NCI-H748 treated with DMSO at 0.1 percent for 48 hours (cell line): ENCODE results near the gene WNT1.

Experiments
- DNase-seq: peaks from one replicate; lab custom pipeline; 2025; lab: John Stamatoyannopoulos, UW

Gene WNT1

DNA sequence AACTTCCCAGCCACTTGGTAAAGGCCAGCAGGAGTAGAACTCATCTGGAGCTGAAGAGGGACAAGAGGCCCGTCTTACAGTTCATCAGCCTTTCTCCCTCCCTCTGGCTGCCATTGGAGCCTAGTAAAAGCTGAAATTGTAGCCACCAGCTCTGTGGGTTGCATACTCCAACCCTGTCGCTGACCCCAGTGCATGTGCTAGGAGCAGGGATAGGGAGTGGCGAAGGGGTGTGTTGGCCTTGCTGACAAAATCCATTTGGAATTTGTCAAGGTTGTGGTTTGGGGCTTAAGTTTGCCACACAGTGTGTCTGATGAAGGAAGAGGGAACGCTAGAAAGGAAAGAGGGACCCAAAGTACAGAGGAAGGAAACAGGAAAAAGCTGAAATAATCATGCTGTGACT, 16.8 kb upstream of the WNT1 start:
- DNase-seq: no peak

DNA sequence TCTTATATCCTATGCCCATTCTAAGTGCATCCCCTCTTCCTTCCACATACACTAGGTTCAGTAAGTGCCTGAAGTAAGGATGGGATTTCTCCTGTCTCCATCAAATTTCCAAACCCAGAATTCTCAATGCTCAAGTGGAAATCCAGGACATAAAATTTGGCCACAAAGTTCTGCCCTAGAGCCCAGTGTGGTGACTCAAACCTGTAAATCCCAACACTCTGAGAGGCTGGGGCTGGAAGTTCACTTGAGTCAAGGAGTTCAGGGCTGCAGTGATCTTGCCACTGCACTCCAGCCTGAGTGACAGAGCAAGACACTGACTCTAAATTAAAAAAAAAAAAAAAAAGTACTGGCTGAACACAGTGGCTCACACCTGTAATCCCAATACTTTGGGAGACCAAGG, 16.3 kb upstream of the WNT1 start:
- no peak for DNase-seq

GRCh38 chr12:48965298-48965838, 12.8 kb upstream of the WNT1 start:
- no peak for DNase-seq

GRCh38 chr12:48966177-48966895, 11.8 kb upstream of the WNT1 start:
- no peak for DNase-seq

- DNase-seq: no peak
Observed at GRCh38 chr12:48967991-48968390, 10.1 kb upstream of the WNT1 start.

GRCh38 chr12:48968467-48968866, 9.7 kb upstream of the WNT1 start:
- DNase-seq: no peak

DNA sequence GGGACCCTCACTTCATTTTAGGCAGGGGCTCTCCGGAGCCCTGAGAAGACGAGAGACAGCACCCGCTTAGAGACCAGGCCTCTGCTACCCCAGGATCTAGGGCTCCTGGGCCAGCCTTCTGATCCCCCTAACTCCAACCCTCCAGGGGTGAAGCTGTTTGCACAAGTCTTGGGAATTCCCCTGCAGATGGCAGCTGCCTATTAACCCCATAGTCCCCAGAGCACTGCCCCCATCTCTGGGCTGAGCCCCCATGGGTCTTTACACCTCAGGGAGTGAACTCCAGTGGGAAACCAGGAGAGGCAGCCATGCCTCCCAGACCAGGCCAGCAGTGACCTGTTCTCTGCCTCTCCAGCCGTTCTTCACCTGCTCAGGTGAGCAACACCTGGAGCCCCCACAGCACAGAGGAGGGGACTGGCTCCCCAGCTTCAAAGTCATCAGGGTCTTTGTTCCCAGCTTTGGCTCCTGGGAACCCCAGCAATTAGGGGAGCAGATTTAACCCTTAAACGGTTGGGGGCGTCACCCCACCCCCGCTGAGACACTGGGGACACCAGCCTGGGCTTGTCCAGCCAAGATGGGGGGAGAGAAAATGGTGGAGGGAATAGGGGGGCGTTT, 8.9 kb upstream of the WNT1 start:
- no peak for DNase-seq

DNA sequence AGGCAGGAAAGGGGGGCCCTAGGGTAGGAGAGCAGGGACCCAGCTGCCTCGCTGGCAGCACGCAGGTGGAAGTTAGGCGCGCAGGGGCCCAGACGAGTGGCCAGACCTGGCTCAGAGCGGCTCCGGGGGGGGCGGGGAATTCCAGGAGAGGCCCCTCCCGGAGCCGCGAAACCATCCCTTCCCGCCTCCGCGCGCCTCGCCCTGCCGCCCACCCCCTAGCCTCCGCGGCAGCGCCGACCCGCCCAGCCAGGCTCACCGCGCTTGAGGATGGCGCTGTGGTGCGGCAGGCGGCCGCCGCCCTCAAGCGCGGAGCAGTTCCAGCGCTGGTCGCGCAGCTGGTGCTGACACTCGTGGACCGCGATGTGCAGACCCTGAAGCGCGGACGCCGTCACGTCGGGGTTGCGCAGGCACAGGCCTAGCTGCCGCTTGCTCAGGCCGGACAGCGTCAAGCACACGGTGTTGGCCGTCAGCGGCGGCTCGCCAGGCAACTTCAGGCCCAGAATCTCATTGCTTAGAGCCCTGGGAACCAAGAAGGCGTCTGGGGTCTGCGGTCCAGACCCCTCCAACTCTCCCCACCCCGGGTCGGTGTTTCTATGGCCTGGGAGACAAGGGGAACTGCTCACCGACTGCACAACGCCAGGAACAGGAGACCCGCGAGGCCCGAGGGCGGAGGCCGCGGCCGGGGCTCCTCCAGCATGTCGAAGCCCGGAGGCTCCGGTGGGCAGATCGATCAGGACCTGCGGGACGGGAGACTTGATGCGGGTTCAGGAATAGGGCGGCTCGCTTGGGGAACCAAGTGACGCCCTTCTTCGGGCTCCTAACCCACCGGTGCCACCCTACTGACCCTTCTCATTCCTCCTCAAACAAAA, 8.1 kb upstream of the WNT1 start:
- no peak for DNase-seq

DNA sequence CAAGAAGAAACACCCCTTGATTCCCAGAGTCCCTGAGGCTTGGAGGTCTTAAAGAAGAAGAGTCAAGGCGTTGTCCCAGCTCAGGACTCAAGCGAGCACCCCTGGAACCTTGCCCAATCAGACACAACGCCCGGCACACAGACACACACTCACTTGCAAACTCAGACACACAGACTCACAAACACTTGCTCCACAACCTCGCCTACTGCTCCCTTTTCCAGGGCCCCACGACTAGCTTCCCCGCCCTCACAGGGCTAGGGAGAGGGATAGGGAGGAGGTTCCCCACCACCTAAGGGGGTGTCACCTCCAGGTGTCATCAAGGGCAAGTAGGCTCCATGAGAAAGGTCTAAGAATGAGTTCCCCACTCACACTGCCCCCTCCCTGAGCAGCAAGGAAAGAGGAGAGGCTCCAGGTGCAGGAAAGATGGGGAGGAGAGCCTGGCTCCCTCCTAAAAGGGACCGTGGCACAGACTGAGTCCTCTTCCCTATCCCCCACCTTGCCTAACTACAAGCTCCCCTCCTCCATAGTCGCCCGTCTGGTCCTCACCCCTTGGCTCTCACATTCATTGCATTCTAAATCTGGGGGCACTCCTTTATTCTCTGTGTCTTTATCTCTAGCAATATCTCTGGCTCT, 7.3 kb upstream of the WNT1 start:
- DNase-seq: no peak

DNA sequence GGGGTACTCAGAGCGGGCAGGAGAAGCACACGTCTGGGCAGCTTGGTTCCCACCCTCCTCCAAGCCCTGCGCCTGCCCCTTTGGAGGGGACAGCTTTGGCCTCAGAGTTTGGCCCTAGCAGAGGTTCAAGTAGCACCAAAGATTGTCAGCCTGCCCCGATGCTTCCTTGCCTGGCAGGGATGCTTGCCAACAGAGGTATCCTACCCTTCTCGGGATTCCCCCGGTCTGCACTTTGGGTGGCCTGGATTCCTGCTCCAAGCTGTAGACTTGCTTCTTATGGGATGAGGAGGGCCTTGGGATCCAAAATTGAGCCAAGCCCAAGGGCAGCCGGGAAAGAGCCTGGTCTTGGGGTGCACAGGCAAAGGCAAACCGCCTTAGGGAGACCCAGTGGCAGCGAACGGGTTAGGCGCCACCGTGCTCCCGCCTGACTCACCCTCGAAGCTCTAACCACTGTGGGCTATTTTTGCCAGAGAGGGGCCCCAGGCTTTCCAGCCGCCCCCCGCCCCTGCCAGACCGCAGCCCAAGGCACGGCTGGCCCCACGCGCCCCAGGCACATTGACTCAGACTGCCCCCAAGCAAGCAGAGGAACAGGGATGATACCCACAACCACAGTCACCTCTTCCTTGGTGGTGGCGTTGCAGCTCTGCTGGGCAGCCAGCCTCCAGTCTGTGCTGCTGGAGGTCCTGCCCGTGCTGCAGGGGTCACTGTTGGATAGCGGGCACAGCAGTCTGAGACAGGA, 5.7 kb upstream of the WNT1 start:
- DNase-seq: no peak

- DNase-seq: no peak
Observed at GRCh38 chr12:48972952-48973483, 5.1 kb upstream of the WNT1 start.

- no peak for DNase-seq
Observed at GRCh38 chr12:48973531-48973930, 4.6 kb upstream of the WNT1 start.

GRCh38 chr12:48973941-48974673, 4.0 kb upstream of the WNT1 start:
- DNase-seq: no peak

DNA sequence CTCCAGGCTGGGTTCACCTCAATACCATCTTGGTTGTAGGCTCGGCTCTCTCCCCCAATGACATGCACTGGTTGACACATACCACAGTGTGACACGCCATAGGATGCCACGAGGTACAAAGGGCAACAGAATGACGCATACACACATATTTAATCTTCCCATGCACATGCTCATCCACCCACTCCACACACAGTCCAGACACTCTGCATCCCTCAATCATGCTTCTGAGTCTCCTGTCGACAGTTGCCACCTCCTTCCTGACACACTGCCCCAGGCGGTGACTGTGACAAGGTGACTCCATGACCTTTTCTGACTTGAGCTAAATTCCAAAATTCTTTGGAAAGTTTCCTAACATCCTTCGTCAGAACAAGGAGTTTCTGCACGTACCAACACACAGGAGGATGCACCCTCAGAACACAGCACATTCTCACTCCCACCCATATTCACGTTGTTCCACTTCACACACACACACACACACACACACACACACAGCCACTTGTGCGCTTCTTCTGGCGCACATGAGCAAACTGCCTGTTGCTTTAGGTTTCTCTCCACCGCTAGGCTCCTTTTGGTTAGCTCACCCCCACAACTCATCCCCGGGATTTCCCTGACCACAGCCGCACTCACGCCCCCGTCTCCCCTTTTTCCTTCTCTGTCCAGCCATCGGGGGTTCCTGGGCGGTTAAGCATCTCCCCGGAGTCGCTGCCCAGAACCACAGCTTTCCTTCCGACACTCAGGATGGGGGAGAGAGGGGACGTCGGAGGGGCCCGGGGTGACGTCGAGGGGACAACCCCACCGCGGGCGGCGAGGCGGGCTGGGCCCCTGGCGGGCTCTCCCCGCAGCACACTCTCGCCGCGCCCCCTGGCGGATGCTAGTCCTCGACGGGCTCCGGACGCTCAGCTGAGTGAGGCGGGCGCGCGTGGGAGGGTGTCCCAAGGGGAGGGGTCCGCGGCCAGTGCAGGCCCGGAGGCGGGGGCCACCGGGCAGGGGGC, 536 bp upstream of the WNT1 start:
- no peak for DNase-seq

DNA sequence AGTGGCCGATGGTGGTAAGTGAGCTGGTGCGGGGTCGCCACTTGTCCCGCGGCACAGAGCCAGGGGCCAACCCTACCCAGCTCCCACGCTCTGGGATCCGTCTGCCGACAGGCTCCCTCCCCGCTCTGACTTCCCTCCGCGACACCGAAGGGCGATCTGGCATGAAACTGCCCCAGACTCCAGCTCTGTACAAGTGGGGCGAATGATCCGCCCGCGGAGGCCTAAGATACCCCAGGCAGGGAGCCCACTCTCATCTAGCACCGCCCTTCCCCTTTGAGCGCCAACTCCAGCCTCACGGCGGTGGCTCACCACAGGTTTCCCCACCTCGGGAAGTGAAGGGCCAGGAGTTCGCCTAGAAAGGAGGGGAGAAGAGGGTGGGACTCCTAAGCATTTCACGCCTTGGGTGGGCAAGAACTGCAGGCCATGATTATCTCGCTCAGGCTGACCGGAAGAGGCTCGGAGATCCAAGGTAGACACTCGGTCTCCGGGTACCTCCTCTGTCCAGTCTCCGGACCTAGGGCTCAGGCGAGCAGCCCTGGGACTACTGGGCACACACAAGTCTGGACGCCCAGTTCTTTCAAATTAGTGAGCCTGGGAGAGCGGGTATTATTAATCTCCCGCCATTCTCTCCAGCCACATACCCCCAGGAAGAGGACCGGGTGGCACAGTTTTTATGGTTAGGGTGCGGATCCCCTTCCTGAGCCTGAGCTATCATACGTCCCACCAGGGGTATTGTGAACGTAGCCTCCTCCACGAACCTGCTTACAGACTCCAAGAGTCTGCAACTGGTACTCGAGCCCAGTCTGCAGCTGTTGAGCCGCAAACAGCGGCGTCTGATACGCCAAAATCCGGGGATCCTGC, 849 bp downstream of the WNT1 start:
- no peak for DNase-seq

DNA sequence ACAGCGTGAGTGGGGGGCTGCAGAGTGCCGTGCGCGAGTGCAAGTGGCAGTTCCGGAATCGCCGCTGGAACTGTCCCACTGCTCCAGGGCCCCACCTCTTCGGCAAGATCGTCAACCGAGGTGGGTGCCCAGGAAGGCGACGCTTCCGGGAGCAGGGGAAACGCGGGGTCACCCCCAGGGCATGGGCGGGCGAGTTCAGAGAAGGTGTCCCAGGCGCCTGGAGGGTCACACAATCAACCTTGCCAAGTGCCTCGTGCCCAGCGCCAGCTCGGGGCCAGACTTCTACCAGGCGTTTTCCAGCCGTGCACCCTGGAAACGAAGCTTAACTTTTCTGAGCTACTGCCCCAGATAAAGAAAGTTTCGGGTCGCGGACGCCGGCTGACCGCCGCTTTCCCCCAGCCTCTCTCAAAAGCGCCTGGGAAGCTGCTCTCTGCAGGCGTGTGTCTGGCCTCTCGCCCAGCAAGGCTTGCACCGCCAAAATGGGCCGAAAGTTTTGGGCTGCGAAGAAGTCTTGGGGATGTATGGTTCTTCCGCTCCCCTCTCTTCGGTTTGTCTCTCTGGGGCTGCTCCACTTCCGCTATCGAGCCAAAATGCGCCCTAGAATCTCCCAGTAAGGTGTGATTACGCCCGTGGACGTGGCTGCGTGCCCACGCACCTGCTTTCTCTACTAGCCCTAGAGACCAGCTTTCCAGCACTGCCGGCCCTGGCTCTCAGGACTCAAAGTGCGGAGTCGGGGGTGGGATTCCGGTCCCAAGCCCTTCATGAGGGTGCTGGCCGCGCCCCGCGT, 1.7 kb downstream of the WNT1 start:
- DNase-seq: no peak

DNA sequence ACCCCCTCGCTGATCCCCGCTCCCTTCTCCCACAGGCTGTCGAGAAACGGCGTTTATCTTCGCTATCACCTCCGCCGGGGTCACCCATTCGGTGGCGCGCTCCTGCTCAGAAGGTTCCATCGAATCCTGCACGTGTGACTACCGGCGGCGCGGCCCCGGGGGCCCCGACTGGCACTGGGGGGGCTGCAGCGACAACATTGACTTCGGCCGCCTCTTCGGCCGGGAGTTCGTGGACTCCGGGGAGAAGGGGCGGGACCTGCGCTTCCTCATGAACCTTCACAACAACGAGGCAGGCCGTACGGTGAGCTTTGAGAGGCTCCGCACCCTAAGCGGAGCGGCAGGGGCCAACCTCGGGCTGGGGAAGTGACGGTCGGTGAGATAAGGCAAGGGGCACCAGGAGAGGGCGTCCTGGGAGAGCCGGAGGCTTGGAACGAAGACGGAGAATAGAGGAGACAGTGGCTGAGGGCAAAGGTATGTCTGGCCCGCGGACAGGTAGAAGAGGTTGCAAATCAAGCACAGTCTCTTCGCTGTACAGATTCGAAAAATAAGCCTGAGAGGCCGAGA, 2.3 kb downstream of the WNT1 start:
- peak; percentile 49 for DNase-seq
